Measurements from ENCODE around the gene CD52. TPM values are rescaled to one million over a fixed set of nuclear protein-coding genes. Genes with fewer than 3 reads are reported as not detected.
A peak's percentile ranks its signal among the peaks of the same experiment; 100 is the strongest.

CD52 gene
- polyA plus RNA-seq, 1 of the 3 experiments (the other 2 are of a cell fraction) = not detected

GRCh38 chr1:26290122-26290881 lies 27.5 kb upstream of the CD52 start:
- Histone ChIP-seq H3K27me3 (ENCODE audit: insufficient read depth) (no peaks in the 10 kb centered on the region), H3K4me1 (ENCODE audit: control insufficient read depth in 1 of 2, insufficient read depth in 2 of 2, low read depth in 1 of 2, low read length in 1 of 2) (peaks cover under 1 to 30% of the 10 kb centered on the region in 2 experiments; a peak in 2 of 4 replicates), H3K9me2 (no peaks in the 10 kb centered on the region), H3K4me2 (no peak overlapping the region), H3K27ac (ENCODE audit: low read depth in 2 of 2, low read length in 1 of 2) (peak overlapping the region in 1 of 2 experiments; percentile 31; a peak in 1 of 4 replicates), H3F3A (replicated peaks; ENCODE audit: insufficient read depth) (peaks cover 5% of the 10 kb centered on the region), H2AFZ (ENCODE audit: low read depth) (no peak overlapping the region), H3K9me3 (no peaks in the 10 kb centered on the region), H3K4me3 (ENCODE audit: low read depth in 2 of 2, low read length in 1 of 2) (no peak overlapping the region), H3K9ac (no peak overlapping the region), H3K36me3 (replicated peaks in 1 of 2; ENCODE audit: control insufficient read depth in 1 of 2, insufficient read depth in 2 of 2, low read length in 1 of 2) (no peaks in the 10 kb centered on the region), H3K79me2 (ENCODE audit: insufficient read depth) (peaks cover 2% of the 10 kb centered on the region; the same call in 1 of the 2 replicates), H4K20me1 (ENCODE audit: insufficient read depth) (no peaks in the 10 kb centered on the region)
- WGBS (ENCODE audit: low lambda C conversion rate) = 90% methylated on average over 7 of the region's 11 CpGs
- no peak for TF ChIP-seq FOXJ3 (CRISPR knock-in tag; IDR thresholded peaks at IDR 0.05)
- TF ChIP-seq, protein P1, sequence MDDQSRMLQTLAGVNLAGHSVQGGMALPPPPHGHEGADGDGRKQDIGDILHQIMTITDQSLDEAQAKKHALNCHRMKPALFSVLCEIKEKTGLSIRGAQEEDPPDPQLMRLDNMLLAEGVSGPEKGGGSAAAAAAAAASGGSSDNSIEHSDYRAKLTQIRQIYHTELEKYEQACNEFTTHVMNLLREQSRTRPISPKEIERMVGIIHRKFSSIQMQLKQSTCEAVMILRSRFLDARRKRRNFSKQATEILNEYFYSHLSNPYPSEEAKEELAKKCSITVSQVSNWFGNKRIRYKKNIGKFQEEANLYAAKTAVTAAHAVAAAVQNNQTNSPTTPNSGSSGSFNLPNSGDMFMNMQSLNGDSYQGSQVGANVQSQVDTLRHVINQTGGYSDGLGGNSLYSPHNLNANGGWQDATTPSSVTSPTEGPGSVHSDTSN (IDR thresholded peaks at IDR 0.05) = no peak
- no peak for TF ChIP-seq RCOR1 (IDR thresholded peaks at IDR 0.05; ENCODE audit: low read length)
- no peak for TF ChIP-seq RXRA (IDR thresholded peaks at IDR 0.05; ENCODE audit: borderline replicate concordance, low read depth)
- no peak for TF ChIP-seq POLR2AphosphoS5 (IDR thresholded peaks at IDR 0.05; ENCODE audit: low read depth, low read length)
- TF ChIP-seq MAX (IDR thresholded peaks at IDR 0.05; ENCODE audit: low read depth) = no peak
- TF ChIP-seq RAD21 (IDR thresholded peaks at IDR 0.05; ENCODE audit: low read length) = no peak
- no peak for TF ChIP-seq ELF1 (IDR thresholded peaks at IDR 0.05)
- no peak for TF ChIP-seq GATA2 (CRISPR knock-in tag; IDR thresholded peaks at IDR 0.05)
- TF ChIP-seq SMC3 (IDR thresholded peaks at IDR 0.05; ENCODE audit: low read depth, low read length) = no peak
- TF ChIP-seq REST (IDR thresholded peaks at IDR 0.05; ENCODE audit: low read depth, low read length) = no peak
- no peak for TF ChIP-seq NRF1 (IDR thresholded peaks at IDR 0.05; ENCODE audit: low read depth, low read length)
- TF ChIP-seq EZH2phosphoT487 (IDR thresholded peaks at IDR 0.05; ENCODE audit: borderline replicate concordance, low read depth) = no peak
- TF ChIP-seq, protein P2, sequence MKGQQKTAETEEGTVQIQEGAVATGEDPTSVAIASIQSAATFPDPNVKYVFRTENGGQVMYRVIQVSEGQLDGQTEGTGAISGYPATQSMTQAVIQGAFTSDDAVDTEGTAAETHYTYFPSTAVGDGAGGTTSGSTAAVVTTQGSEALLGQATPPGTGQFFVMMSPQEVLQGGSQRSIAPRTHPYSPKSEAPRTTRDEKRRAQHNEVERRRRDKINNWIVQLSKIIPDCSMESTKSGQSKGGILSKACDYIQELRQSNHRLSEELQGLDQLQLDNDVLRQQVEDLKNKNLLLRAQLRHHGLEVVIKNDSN (IDR thresholded peaks at IDR 0.05; ENCODE audit: borderline replicate concordance, low read depth) = no peak
- TF ChIP-seq SIN3A (IDR thresholded peaks at IDR 0.05; ENCODE audit: borderline replicate concordance, low read depth, low read length) = no peak
- no peak for TF ChIP-seq MEF2A (IDR thresholded peaks at IDR 0.05; ENCODE audit: borderline replicate concordance, low read depth)
- TF ChIP-seq GABPA (IDR thresholded peaks at IDR 0.05; ENCODE audit: low read depth) = no peak
- ChIA-PET CTCF (interaction anchor here (1.1 to 10.7 kb wide), 6 partner anchors 11 to 126 kb away, joined by 3 to 213 read pairs (median 14); partner anchors contain the start of genes CD52 and SH3BGRL3), POLR2A (interaction anchor here (2.7 kb wide), 1 partner anchor 10 kb away, joined by 10 read pairs; the partner anchor contains the start of gene SH3BGRL3)
- DNase-seq = no peak
